H9 (cell line): Measurements from ENCODE around the gene CASQ2. TPM values are rescaled to one million over a fixed set of nuclear protein-coding genes. Genes with fewer than 3 reads are reported as not detected.
A peak's percentile ranks its signal among the peaks of the same experiment; 100 is the strongest.

Experiments used
- DNase-seq: peaks from one replicate; pipeline ENCODE4 v3.0.0-alpha.2; 2017
- H2AFZ ChIP-seq: one replicate; pipeline ENCODE4 v1.6.1; 2013; ENCODE audit warnings: mild to moderate bottlenecking, low read length, control low read depth, moderate library complexity
- H2AK5ac ChIP-seq: 2 replicates; pipeline ENCODE4 v1.6.1; 2013; ENCODE audit warnings: low read length, control low read depth, mixed read lengths; ENCODE audit not compliant: insufficient read length
- H2BK120ac ChIP-seq: one replicate; pipeline ENCODE4 v1.6.1; 2013; ENCODE audit warnings: low read depth, mild to moderate bottlenecking, low read length, control low read depth, inconsistent platforms; ENCODE audit not compliant: poor library complexity, severe bottlenecking
- H2BK12ac ChIP-seq: 2 replicates; pipeline ENCODE4 v1.6.1; 2013; ENCODE audit warnings: low read length, control low read depth, mixed read lengths, low read depth; ENCODE audit not compliant: insufficient read length
- H2BK15ac ChIP-seq: 2 replicates; pipeline ENCODE4 v1.6.1; 2013; ENCODE audit warnings: low read depth, low read length, control low read depth
- H2BK20ac ChIP-seq: one replicate; pipeline ENCODE4 v1.6.1; 2013; ENCODE audit warnings: low read depth, mild to moderate bottlenecking, low read length, control low read depth, inconsistent platforms; ENCODE audit not compliant: poor library complexity, severe bottlenecking
- H2BK5ac ChIP-seq: 2 replicates; pipeline ENCODE4 v1.6.1; 2013; ENCODE audit warnings: low read length, control low read depth, mixed read lengths; ENCODE audit not compliant: insufficient read length
- H3K14ac ChIP-seq: 2 replicates; pipeline ENCODE4 v1.6.1; 2013; ENCODE audit warnings: low read length, control low read depth; ENCODE audit not compliant: insufficient read depth
- H3K18ac ChIP-seq: 2 replicates; pipeline ENCODE4 v1.6.1; 2013; ENCODE audit warnings: low read depth, mild to moderate bottlenecking, mixed read lengths, low read length, control low read depth; ENCODE audit not compliant: insufficient read length
- H3K23ac ChIP-seq: 2 replicates; pipeline ENCODE4 v1.6.1; 2013; ENCODE audit warnings: low read length, control low read depth, mixed read lengths, low read depth; ENCODE audit not compliant: insufficient read length
- H3K23me2 ChIP-seq: 2 replicates; pipeline ENCODE4 v1.6.1; 2013; ENCODE audit warnings: low read depth, mild to moderate bottlenecking, mixed read lengths, low read length, control low read depth; ENCODE audit not compliant: insufficient read length, poor library complexity, severe bottlenecking
- H3K27ac ChIP-seq: 2 replicates; pipeline ENCODE4 v1.5.1; 2013; ENCODE audit warnings: low read length, control low read depth, mixed read lengths, low read depth; ENCODE audit not compliant: insufficient read length
- H3K27me3 ChIP-seq: 2 replicates; pipeline ENCODE4 v1.6.1; 2013; ENCODE audit warnings: low read length, control low read depth, inconsistent platforms; ENCODE audit not compliant: insufficient read depth
- H3K4ac ChIP-seq: 2 replicates; pipeline ENCODE4 v1.6.1; 2013; ENCODE audit warnings: low read depth, mild to moderate bottlenecking, control low read depth, inconsistent platforms, low read length, moderate library complexity
- H3K4me1 ChIP-seq: 2 replicates; pipeline ENCODE4 v1.6.1; 2013; ENCODE audit warnings: low read length, control low read depth, inconsistent platforms; ENCODE audit not compliant: insufficient read depth
- H3K4me2 ChIP-seq: 2 replicates; pipeline ENCODE4 v1.6.1; 2013; ENCODE audit warnings: low read length, control low read depth, mixed read lengths; ENCODE audit not compliant: insufficient read length, insufficient read depth
- H3K56ac ChIP-seq: 2 replicates; pipeline ENCODE4 v1.6.1; 2013; ENCODE audit warnings: low read depth, mild to moderate bottlenecking, mixed read lengths, low read length, control low read depth; ENCODE audit not compliant: insufficient read length
- H3K79me1 ChIP-seq: 2 replicates; pipeline ENCODE4 v1.6.1; 2013; ENCODE audit warnings: low read depth, mild to moderate bottlenecking, moderate library complexity, low read length, control low read depth, inconsistent platforms; ENCODE audit not compliant: insufficient read depth, poor library complexity, severe bottlenecking
- H3K79me2 ChIP-seq: 2 replicates; pipeline ENCODE4 v1.6.1; 2013; ENCODE audit warnings: low read length, control low read depth, inconsistent platforms; ENCODE audit not compliant: insufficient read depth
- H3K9ac ChIP-seq: 2 replicates; pipeline ENCODE4 v1.6.1; 2013; ENCODE audit warnings: low read length, control low read depth, mixed read lengths; ENCODE audit not compliant: insufficient read length; ENCODE audit errors: extremely low read depth
- H3K9me3 ChIP-seq: one replicate; pipeline ENCODE4 v1.6.1; 2013; ENCODE audit warnings: low read depth, low read length, inconsistent platforms; ENCODE audit not compliant: control insufficient read depth
- H3T11ph ChIP-seq: one replicate; pipeline ENCODE4 v1.6.1; 2013; ENCODE audit warnings: mild to moderate bottlenecking, low read length, control low read depth, inconsistent platforms
- H4K20me1 ChIP-seq: one replicate; pipeline ENCODE4 v1.6.1; 2013; ENCODE audit not compliant: control insufficient read depth, insufficient read length, insufficient read depth
- H4K5ac ChIP-seq: 2 replicates; pipeline ENCODE4 v1.6.1; 2013; ENCODE audit warnings: low read depth, mild to moderate bottlenecking, mixed read lengths, low read length, control low read depth; ENCODE audit not compliant: insufficient read length
- H4K8ac ChIP-seq: replicated peaks from 2 replicates; pipeline ENCODE4 v1.6.1; 2013; ENCODE audit warnings: low read length, control low read depth, mixed read lengths, low read depth; ENCODE audit not compliant: insufficient read length
- H4K91ac ChIP-seq: 2 replicates; pipeline ENCODE4 v1.6.1; 2013; ENCODE audit warnings: low read depth, mild to moderate bottlenecking, moderate library complexity, mixed read lengths, low read length, control low read depth; ENCODE audit not compliant: insufficient read length
- H3K27ac Mint-ChIP-seq, 3 experiments: 2 replicates in 2 of 3; 3 replicates in 1 of 3; pipeline ENCODE4 v1.8.0; 2020 to 2021; ENCODE audit warnings: mixed read lengths in 3 of 3, mild to moderate bottlenecking in 1 of 3, moderate library complexity in 1 of 3
- H3K27me3 Mint-ChIP-seq: 2 replicates; pipeline ENCODE4 v1.8.0; 2021; ENCODE audit warnings: low read depth, mild to moderate bottlenecking, moderate library complexity, mixed read lengths
- H3K36me3 Mint-ChIP-seq, 3 experiments: 2 replicates in 2 of 3; 3 replicates in 1 of 3; pipeline ENCODE4 v1.8.0; 2020 to 2021; ENCODE audit warnings: low read depth in 3 of 3, mixed read lengths in 3 of 3; ENCODE audit not compliant: insufficient read depth in 1 of 3
- H3K4me1 Mint-ChIP-seq, 2 experiments: 2 replicates each; pipeline ENCODE4 v1.8.0; 2020; ENCODE audit warnings: mixed read lengths in 2 of 2
- H3K4me3 Mint-ChIP-seq, 2 experiments: 2 replicates in 1 of 2; 3 replicates in 1 of 2; pipeline ENCODE4 v1.8.0; 2020 to 2021; ENCODE audit warnings: mild to moderate bottlenecking in 2 of 2, mixed read lengths in 2 of 2, moderate library complexity in 1 of 2
- H3K9me3 Mint-ChIP-seq, 2 experiments: 2 replicates in 1 of 2; 3 replicates in 1 of 2; pipeline ENCODE4 v1.8.0; 2020; ENCODE audit warnings: mild to moderate bottlenecking in 2 of 2, mixed read lengths in 2 of 2, moderate library complexity in 1 of 2
- WGBS: extraction: QIAGEN DNeasy Blood & Tissue Kit; methylation state at CpG from one replicate; pipeline ENCODE4 v1.1.7; 2013; ENCODE audit warnings: missing lambda C conversion rate, low lambda C conversion rate, mixed read lengths; ENCODE audit not compliant: insufficient read length; ENCODE audit errors: extremely low coverage; 5-methylcytosine and 5-hydroxymethylcytosine counted together
- long read RNA-seq: library from polyadenylated mRNA; unstranded; transcript quantifications from one replicate; pipeline ENCODE4 v2.0.0, GENCODE V29; 2020
- total RNA-seq: library from RNA; stranded (reverse); gene quantifications from 2 replicates; pipeline ENCODE4 v1.2.1, GENCODE V29; 2021
- TF ChIP-seq, protein P1 (sequence below): fragments of 200-600 bp; sonication (generic); conservative IDR thresholded peaks from 3 replicates; pipeline ENCODE4 v1.8.0; 2021; ENCODE audit warnings: antibody characterized with exemption, mild to moderate bottlenecking

Gene CASQ2
- not detected in 2 replicates for total RNA-seq
- long read RNA-seq = 0 reads

DNA sequence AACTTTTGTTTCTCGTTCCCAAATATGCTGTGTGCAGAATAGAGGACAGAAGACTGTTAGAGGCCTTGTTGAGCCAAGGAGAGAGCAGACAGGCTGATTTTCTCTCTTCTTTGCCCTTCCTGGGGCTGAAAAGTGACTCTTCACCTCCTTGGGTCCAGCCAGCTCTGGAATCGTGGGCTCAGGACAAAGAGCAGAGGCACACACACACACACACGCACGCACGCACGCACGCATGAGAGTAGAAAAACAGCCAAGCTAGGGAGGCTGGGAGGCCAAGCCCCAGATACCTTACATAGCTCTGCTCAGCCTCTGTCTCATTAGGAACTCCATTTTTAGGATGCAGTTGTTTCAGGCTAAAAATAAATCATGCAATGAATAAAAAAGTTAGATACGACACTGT, at the start of gene CASQ2:
Gene CASQ2, minus strand, starts transcription at position 166 of the 400 bp plus-strand sequence. CDS start 173 bp downstream, outside the sequence.
- Histone ChIP-seq H4K91ac (no peak within 1 kb of the TSS), H2BK5ac (no peak within 1 kb of the TSS), H2BK20ac (no peak within 1 kb of the TSS), H3K79me2 (no peaks in the 10 kb centered on the region), H4K20me1 (no peaks in the 10 kb centered on the region), H2BK12ac (no peak within 1 kb of the TSS), H3K23ac (no peak within 1 kb of the TSS), H3K56ac (no peak within 1 kb of the TSS), H3K23me2 (no peaks in the 10 kb centered on the region), H3K14ac (peak within 1 kb of the TSS; percentile 25; the same call in 1 of the 2 replicates), H3K4me2 (no peak within 1 kb of the TSS), H3K79me1 (no peaks in the 10 kb centered on the region), H2AFZ (no peak within 1 kb of the TSS), H3K27me3 (no peaks in the 10 kb centered on the region), H2BK15ac (no peak within 1 kb of the TSS), H4K5ac (no peak within 1 kb of the TSS), H3K4me1 (no peaks in the 10 kb centered on the region), H3K27ac (no peak within 1 kb of the TSS), H3K9me3 (no peaks in the 10 kb centered on the region), H2AK5ac (no peak within 1 kb of the TSS), H4K8ac (no peak within 1 kb of the TSS), H3K4ac (no peak within 1 kb of the TSS), H3T11ph (no peak within 1 kb of the TSS), H3K18ac (no peak within 1 kb of the TSS), H2BK120ac (no peak within 1 kb of the TSS), H3K9ac (no peak within 1 kb of the TSS)
- TF ChIP-seq, protein P1, sequence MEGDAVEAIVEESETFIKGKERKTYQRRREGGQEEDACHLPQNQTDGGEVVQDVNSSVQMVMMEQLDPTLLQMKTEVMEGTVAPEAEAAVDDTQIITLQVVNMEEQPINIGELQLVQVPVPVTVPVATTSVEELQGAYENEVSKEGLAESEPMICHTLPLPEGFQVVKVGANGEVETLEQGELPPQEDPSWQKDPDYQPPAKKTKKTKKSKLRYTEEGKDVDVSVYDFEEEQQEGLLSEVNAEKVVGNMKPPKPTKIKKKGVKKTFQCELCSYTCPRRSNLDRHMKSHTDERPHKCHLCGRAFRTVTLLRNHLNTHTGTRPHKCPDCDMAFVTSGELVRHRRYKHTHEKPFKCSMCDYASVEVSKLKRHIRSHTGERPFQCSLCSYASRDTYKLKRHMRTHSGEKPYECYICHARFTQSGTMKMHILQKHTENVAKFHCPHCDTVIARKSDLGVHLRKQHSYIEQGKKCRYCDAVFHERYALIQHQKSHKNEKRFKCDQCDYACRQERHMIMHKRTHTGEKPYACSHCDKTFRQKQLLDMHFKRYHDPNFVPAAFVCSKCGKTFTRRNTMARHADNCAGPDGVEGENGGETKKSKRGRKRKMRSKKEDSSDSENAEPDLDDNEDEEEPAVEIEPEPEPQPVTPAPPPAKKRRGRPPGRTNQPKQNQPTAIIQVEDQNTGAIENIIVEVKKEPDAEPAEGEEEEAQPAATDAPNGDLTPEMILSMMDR = no peak
- Mint-ChIP-seq H3K4me3 (no peak within 1 kb of the TSS), H3K9me3 (no peaks in the 10 kb centered on the region; a peak in 1 of 5 replicates), H3K27me3 (no peaks in the 10 kb centered on the region; the same call in 1 of the 2 replicates), H3K4me1 (peaks cover 10 to 12% of the 10 kb centered on the region in 2 experiments), H3K36me3 (no peaks in the 10 kb centered on the region), H3K27ac (no peak within 1 kb of the TSS)
- no CpG with 5 or more reads among the region's 8 CpGs for WGBS
- DNase-seq = no peak
